PC-3 (cell line): ENCODE data around the gene ARHGAP8. TPM values are rescaled to one million over a fixed set of nuclear protein-coding genes. Genes with fewer than 3 reads are reported as not detected.

Source experiments
- ATAC-seq: fragments of 200-7000 bp; cut with Tn5 transposase; 2 replicates; pipeline ENCODE4 v1.9.1; 2020; ENCODE audit warnings: mild to moderate bottlenecking, moderate library complexity
- BruUV-seq: library from RNA; stranded (reverse); fragments of 400-500 nt; replicated peaks from 2 replicates; lab custom pipeline; 2021; lab: Mats Ljungman, UMichigan
- CTCF ChIA-PET: fragments of 300-600 bp; sonication (Branson Sonifier 250); formaldehyde crosslinking; loops from one replicate; lab custom pipeline; 2022; ENCODE audit warnings: antibody characterized with exemption; lab: Charles Lee
- POLR2A ChIA-PET: fragments of 300-600 bp; sonication (Branson Sonifier 250); formaldehyde crosslinking; loops from one replicate; lab custom pipeline; 2022; ENCODE audit warnings: antibody characterized with exemption; ENCODE audit not compliant: unreplicated experiment; lab: Charles Lee
- DNase-seq: peaks from one replicate; pipeline ENCODE4 v3.0.0-alpha.2; 2015
- H2AFZ ChIP-seq: fragments of 300-600 bp; sonication (generic); 2 replicates; pipeline ENCODE4 v1.6.0; 2016; ENCODE audit warnings: antibody characterized with exemption, low read length
- H3F3A ChIP-seq: fragments of 300-600 bp; sonication (generic); one replicate; pipeline ENCODE4 v1.6.0; 2017; ENCODE audit warnings: antibody characterized with exemption, low read length, control low read depth, mild to moderate bottlenecking; ENCODE audit not compliant: unreplicated experiment
- H3K27ac ChIP-seq: fragments of 300-600 bp; sonication (generic); 2 replicates; pipeline ENCODE4 v1.5.1; 2016; ENCODE audit warnings: mild to moderate bottlenecking, low read length
- H3K27me3 ChIP-seq: fragments of 300-600 bp; sonication (generic); 2 replicates; pipeline ENCODE4 v1.6.1; 2016; ENCODE audit warnings: low read length, mixed read lengths
- H3K36me3 ChIP-seq: fragments of 300-600 bp; sonication (generic); 2 replicates; pipeline ENCODE4 v1.6.1; 2016; ENCODE audit warnings: low read depth, mixed run types, low read length, mixed read lengths
- H3K4me1 ChIP-seq: fragments of 300-600 bp; sonication (generic); 2 replicates; pipeline ENCODE4 v1.5.1; 2016; ENCODE audit warnings: low read length; ENCODE audit not compliant: insufficient read depth
- H3K4me2 ChIP-seq: fragments of 300-600 bp; sonication (generic); 2 replicates; pipeline ENCODE4 v1.6.0; 2016; ENCODE audit warnings: low read length
- H3K4me3 ChIP-seq: fragments of 300-600 bp; sonication (generic); 2 replicates; pipeline ENCODE4 v1.5.1; 2016; ENCODE audit warnings: mild to moderate bottlenecking, low read length, mixed read lengths
- H3K79me2 ChIP-seq: fragments of 300-600 bp; sonication (generic); 2 replicates; pipeline ENCODE4 v1.6.1; 2017; ENCODE audit warnings: low read length, mixed read lengths
- H3K9ac ChIP-seq: fragments of 300-600 bp; sonication (generic); 2 replicates; pipeline ENCODE4 v1.6.0; 2016; ENCODE audit warnings: mild to moderate bottlenecking, low read length
- H3K9me2 ChIP-seq: fragments of 300-600 bp; sonication (generic); replicated peaks from 2 replicates; pipeline ENCODE4 v1.6.1; 2016; ENCODE audit warnings: mixed run types, low read length, mixed read lengths
- H3K9me3 ChIP-seq: fragments of 300-600 bp; sonication (generic); 2 replicates; pipeline ENCODE4 v1.6.1; 2016; ENCODE audit warnings: low read length, mixed read lengths
- H4K20me1 ChIP-seq: fragments of 300-600 bp; sonication (generic); 2 replicates; pipeline ENCODE4 v1.6.1; 2016; ENCODE audit warnings: low read length, mixed read lengths
- CTCF ChIP-seq: fragments of 300-600 bp; sonication (generic); conservative IDR thresholded peaks from 2 replicates; pipeline ENCODE4 v1.5.1; 2017; ENCODE audit warnings: antibody characterized with exemption, low read depth, mild to moderate bottlenecking, low read length
- EZH2 ChIP-seq: fragments of 300-600 bp; sonication (generic); IDR thresholded peaks from one replicate; pipeline ENCODE4 v1.6.1; 2017; ENCODE audit warnings: antibody characterized with exemption, mild to moderate bottlenecking, low read length; ENCODE audit not compliant: unreplicated experiment
- EZH2phosphoT487 ChIP-seq: fragments of 300-600 bp; sonication (generic); IDR thresholded peaks from 2 replicates; pipeline ENCODE4 v1.6.1; 2018; ENCODE audit warnings: mild to moderate bottlenecking, antibody characterized with exemption, low read length, borderline replicate concordance
- intact Hi-C: fragments of 100-400 bp; cut with micrococcal nuclease; formaldehyde crosslinking; loops from 2 replicates; pipeline ENCODE4 v1.9.0; 2023
- total RNA-seq: library from RNA; depleted of rRNA; stranded (reverse); fragments of >200 nt; gene quantifications from 2 replicates; pipeline ENCODE4 v1.2.3, GENCODE V29; 2014

Gene ARHGAP8
- total RNA-seq, 1 experiment from 2014 or later = 30.9 TPM

GRCh38 chr22:44730022-44730393 is 22.4 kb upstream of the ARHGAP8 start:
- DNase-seq (no peak), ATAC-seq (no peak)
- intact Hi-C loops = no loop called here
- no peaks in the 10 kb centered on the region for H3K9me2 ChIP-seq
- H3K79me2 ChIP-seq = no peaks in the 10 kb centered on the region
- H3K27me3 ChIP-seq = no peaks in the 10 kb centered on the region
- BruUV-seq = no TSS peak
- H3K4me1 ChIP-seq = no peaks in the 10 kb centered on the region
- ChIA-PET POLR2A (interaction anchor here (0.6 kb wide), 1 partner anchor 534 kb away, joined by 6 read pairs; no protein-coding TSS in a partner anchor), CTCF (no interaction called here)
- H3K9ac ChIP-seq = no peak overlapping the region
- H3K36me3 ChIP-seq = no peaks in the 10 kb centered on the region
- H3F3A ChIP-seq = no peaks in the 10 kb centered on the region
- H4K20me1 ChIP-seq = no peaks in the 10 kb centered on the region
- no peak overlapping the region for H3K4me2 ChIP-seq
- no peak overlapping the region for H3K27ac ChIP-seq
- no peak overlapping the region for H3K4me3 ChIP-seq
- no peak overlapping the region for H2AFZ ChIP-seq
- no peak for TF ChIP-seq CTCF
- TF ChIP-seq EZH2 = no peak
- no peak for TF ChIP-seq EZH2phosphoT487
- no peaks in the 10 kb centered on the region for H3K9me3 ChIP-seq

GRCh38 chr22:44730490-44731356 is 21.7 kb upstream of the ARHGAP8 start:
- BruUV-seq = no TSS peak
- ChIA-PET POLR2A (no interaction called here), CTCF (no interaction called here)
- no peak for DNase-seq
- H3K9me3 ChIP-seq = no peaks in the 10 kb centered on the region
- no peaks in the 10 kb centered on the region for H4K20me1 ChIP-seq
- no peak overlapping the region for H3K4me2 ChIP-seq
- no peak overlapping the region for H3K27ac ChIP-seq
- H2AFZ ChIP-seq = no peak overlapping the region
- no peak for TF ChIP-seq EZH2
- no peak for TF ChIP-seq CTCF
- no peak for TF ChIP-seq EZH2phosphoT487
- intact Hi-C loops = no loop called here
- H3K27me3 ChIP-seq = no peaks in the 10 kb centered on the region
- no peaks in the 10 kb centered on the region for H3K79me2 ChIP-seq
- H3F3A ChIP-seq = no peaks in the 10 kb centered on the region
- H3K36me3 ChIP-seq = no peaks in the 10 kb centered on the region
- H3K9ac ChIP-seq = no peak overlapping the region
- no peaks in the 10 kb centered on the region for H3K9me2 ChIP-seq
- no peaks in the 10 kb centered on the region for H3K4me1 ChIP-seq
- ATAC-seq = no peak
- no peak overlapping the region for H3K4me3 ChIP-seq

- TF ChIP-seq EZH2phosphoT487 (no peak), EZH2 (no peak), CTCF (no peak)
- DNase-seq = no peak
- Histone ChIP-seq H3K36me3 (no peaks in the 10 kb centered on the region), H3K27ac (no peak overlapping the region), H3K4me3 (no peak overlapping the region), H2AFZ (no peak overlapping the region), H3K4me1 (no peaks in the 10 kb centered on the region), H3K27me3 (0 out of 2 replicates have a peak, but pooled peaks cover 2% of the 10 kb centered on the region), H3K9me3 (no peaks in the 10 kb centered on the region), H3F3A (no peaks in the 10 kb centered on the region), H4K20me1 (no peaks in the 10 kb centered on the region), H3K4me2 (no peak overlapping the region), H3K9ac (no peak overlapping the region), H3K9me2 (no peaks in the 10 kb centered on the region), H3K79me2 (no peaks in the 10 kb centered on the region)
- BruUV-seq = no TSS peak
- ChIA-PET POLR2A (no interaction called here), CTCF (interaction anchor here (0.6 kb wide), 1 partner anchor 13 kb away, joined by 3 read pairs; no protein-coding TSS in a partner anchor)
- ATAC-seq = no peak
- intact Hi-C loops = no loop called here
These were observed 20.9 kb upstream of the ARHGAP8 start for GRCh38 chr22:44731357-44731970.
